Activated B cell treated with CpG ODN at 0.5 μM for 24 hours (primary cell): ENCODE data around the gene MADD. TPM values are rescaled to one million over a fixed set of nuclear protein-coding genes. Genes with fewer than 3 reads are reported as not detected.

Experiments
- ATAC-seq: fragments of 200-7000 bp; cut with Tn5 transposase; one replicate; pipeline ENCODE4 v1.10.0; 2021; ENCODE audit warnings: low read depth, mild to moderate bottlenecking, moderate library complexity
- CTCF ChIA-PET: fragments of 350-600 bp; sonication (Branson Sonifier 250); formaldehyde crosslinking; loops from one replicate; lab custom pipeline; 2021; ENCODE audit warnings: antibody characterized with exemption; lab: Charles Lee
- POLR2A ChIA-PET: fragments of 350-600 bp; sonication (Branson Sonifier 250); formaldehyde crosslinking; loops from one replicate; lab custom pipeline; 2021; ENCODE audit warnings: antibody characterized with exemption; lab: Charles Lee
- DNase-seq: peaks from one replicate; pipeline ENCODE4 v3.0.0; 2022
- H3K27ac Mint-ChIP-seq: one replicate; pipeline ENCODE4 v1.8.0; 2020; ENCODE audit warnings: mixed read lengths
- H3K27me3 Mint-ChIP-seq: one replicate; pipeline ENCODE4 v1.8.0; 2021; ENCODE audit warnings: mixed read lengths
- H3K36me3 Mint-ChIP-seq: one replicate; pipeline ENCODE4 v1.8.0; 2021; ENCODE audit warnings: low read depth, mixed read lengths
- H3K4me1 Mint-ChIP-seq: one replicate; pipeline ENCODE4 v1.8.0; 2021; ENCODE audit warnings: mixed read lengths
- H3K4me3 Mint-ChIP-seq: one replicate; pipeline ENCODE4 v1.8.0; 2020; ENCODE audit warnings: mild to moderate bottlenecking, mixed read lengths
- H3K9me3 Mint-ChIP-seq: one replicate; pipeline ENCODE4 v1.8.0; 2020; ENCODE audit warnings: mixed read lengths
- intact Hi-C: fragments of 100-400 bp; cut with micrococcal nuclease; formaldehyde crosslinking; loops from one replicate; pipeline ENCODE4 v1.15.1; 2024
- total RNA-seq: library from RNA; stranded (reverse); gene quantifications from 2 replicates; pipeline ENCODE4 v1.2.3, GENCODE V29; 2022
- TF ChIP-seq, protein P1 (sequence below): fragments of 200-600 bp; IDR thresholded peaks from one replicate; pipeline ENCODE4 v1.8.0; 2022; ENCODE audit warnings: antibody characterized with exemption, mild to moderate bottlenecking

Gene MADD
- total RNA-seq, 1 donor from 2014 or later = 86.9 TPM

GRCh38 chr11:47249378-47249715 is 20.6 kb upstream of the MADD start:
- Mint-ChIP-seq H3K27ac (peak overlapping the region; percentile 98), H3K27me3 (no peaks in the 10 kb centered on the region), H3K9me3 (no peaks in the 10 kb centered on the region), H3K4me3 (peak overlapping the region; percentile 98), H3K4me1 (peaks cover 21% of the 10 kb centered on the region), H3K36me3 (peaks cover 30% of the 10 kb centered on the region)
- ATAC-seq = no peak
- ChIA-PET CTCF (interaction anchor here (0.8 to 2.8 kb wide), 2 partner anchors 10 to 34 kb away, joined by 3 to 9 read pairs; partner anchors contain the start of gene DDB2), POLR2A (interaction anchor here (1.0 to 2.7 kb wide), 11 partner anchors 16 to 466 kb away, joined by 3 to 77 read pairs (median 6); partner anchors contain the start of genes AGBL2, CSTPP1, DDB2 and MADD)
- TF ChIP-seq, protein P1, sequence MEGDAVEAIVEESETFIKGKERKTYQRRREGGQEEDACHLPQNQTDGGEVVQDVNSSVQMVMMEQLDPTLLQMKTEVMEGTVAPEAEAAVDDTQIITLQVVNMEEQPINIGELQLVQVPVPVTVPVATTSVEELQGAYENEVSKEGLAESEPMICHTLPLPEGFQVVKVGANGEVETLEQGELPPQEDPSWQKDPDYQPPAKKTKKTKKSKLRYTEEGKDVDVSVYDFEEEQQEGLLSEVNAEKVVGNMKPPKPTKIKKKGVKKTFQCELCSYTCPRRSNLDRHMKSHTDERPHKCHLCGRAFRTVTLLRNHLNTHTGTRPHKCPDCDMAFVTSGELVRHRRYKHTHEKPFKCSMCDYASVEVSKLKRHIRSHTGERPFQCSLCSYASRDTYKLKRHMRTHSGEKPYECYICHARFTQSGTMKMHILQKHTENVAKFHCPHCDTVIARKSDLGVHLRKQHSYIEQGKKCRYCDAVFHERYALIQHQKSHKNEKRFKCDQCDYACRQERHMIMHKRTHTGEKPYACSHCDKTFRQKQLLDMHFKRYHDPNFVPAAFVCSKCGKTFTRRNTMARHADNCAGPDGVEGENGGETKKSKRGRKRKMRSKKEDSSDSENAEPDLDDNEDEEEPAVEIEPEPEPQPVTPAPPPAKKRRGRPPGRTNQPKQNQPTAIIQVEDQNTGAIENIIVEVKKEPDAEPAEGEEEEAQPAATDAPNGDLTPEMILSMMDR = no peak
- intact Hi-C loops = no loop called here
- DNase-seq = no peak

DNA sequence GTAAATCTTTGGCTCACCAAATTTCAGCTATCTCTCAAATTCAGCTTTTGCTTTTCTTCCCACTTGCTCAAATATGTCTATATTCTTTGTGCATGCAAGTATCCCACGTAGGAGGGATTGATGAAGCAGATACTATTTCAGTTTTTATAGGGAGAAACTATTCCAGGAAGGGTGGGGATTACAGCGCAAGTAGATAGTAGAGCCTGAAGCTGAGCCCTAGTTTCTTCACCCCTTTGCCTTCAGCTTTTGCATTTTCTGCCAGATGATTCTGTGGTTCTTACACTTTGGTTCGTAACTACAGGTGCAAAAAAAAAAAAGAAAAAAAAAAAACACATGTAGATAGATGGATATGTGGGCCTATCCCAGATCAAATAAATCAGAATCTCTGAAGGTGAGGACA is 18.2 kb upstream of the MADD start:
- CTCF ChIA-PET = no interaction called here
- ATAC-seq (no peak), DNase-seq (no peak)
- Mint-ChIP-seq H3K4me1 (peaks cover 21% of the 10 kb centered on the region), H3K27me3 (no peaks in the 10 kb centered on the region), H3K36me3 (peaks cover 12% of the 10 kb centered on the region), H3K4me3 (no peak overlapping the region), H3K9me3 (no peaks in the 10 kb centered on the region), H3K27ac (no peak overlapping the region)
- POLR2A ChIA-PET = interaction anchor here (0.6 to 1.0 kb wide), 5 partner anchors 17 to 384 kb away, joined by 3 to 5 read pairs (median 4); partner anchors contain the start of gene DDB2
- TF ChIP-seq, protein P1 = no peak
- intact Hi-C loops = no loop called here

GRCh38 chr11:47253660-47254059 is 16.3 kb upstream of the MADD start:
- Mint-ChIP-seq H3K4me1 (peaks cover 10% of the 10 kb centered on the region), H3K27me3 (no peaks in the 10 kb centered on the region), H3K27ac (no peak overlapping the region), H3K36me3 (peaks cover 4% of the 10 kb centered on the region), H3K9me3 (no peaks in the 10 kb centered on the region), H3K4me3 (no peak overlapping the region)
- CTCF ChIA-PET = no interaction called here
- intact Hi-C loops = no loop called here
- POLR2A ChIA-PET = interaction anchor here (0.7 kb wide), 1 partner anchor 37 kb away, joined by 4 read pairs; no protein-coding TSS in a partner anchor
- DNase-seq (no peak), ATAC-seq (no peak)
- TF ChIP-seq, protein P1 = no peak

DNA sequence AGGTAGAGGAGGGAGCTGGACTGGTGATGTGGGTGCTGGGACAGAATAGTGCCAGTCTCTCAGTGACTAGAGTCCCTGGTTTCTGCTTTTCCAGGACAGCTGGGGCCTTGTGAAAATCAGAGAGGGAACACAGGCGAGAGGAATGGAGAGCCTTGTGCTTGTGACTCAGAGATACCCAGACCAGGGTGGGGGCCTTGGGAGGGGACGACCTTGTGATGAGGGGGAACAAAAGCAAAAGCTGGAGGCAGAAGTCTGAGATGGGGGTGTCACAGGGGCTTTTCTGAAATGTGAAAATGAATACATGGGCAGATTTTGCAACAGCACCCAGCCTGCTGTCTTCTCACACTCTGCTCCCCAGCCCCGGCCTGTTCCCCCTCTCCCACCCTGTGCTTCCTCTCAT is 15.5 kb upstream of the MADD start:
- intact Hi-C loops = no loop called here
- DNase-seq (no peak), ATAC-seq (no peak)
- TF ChIP-seq, protein P1 = no peak
- no peaks in the 10 kb centered on the region for H3K27me3 Mint-ChIP-seq
- H3K9me3 Mint-ChIP-seq = no peaks in the 10 kb centered on the region
- CTCF ChIA-PET = no interaction called here
- no peaks in the 10 kb centered on the region for H3K36me3 Mint-ChIP-seq
- H3K4me1 Mint-ChIP-seq = peaks cover 5% of the 10 kb centered on the region
- POLR2A ChIA-PET = interaction anchor here (0.7 kb wide), 1 partner anchor 38 kb away, joined by 4 read pairs; no protein-coding TSS in a partner anchor
- no peak overlapping the region for H3K27ac Mint-ChIP-seq
- H3K4me3 Mint-ChIP-seq = no peak overlapping the region

- intact Hi-C loops = no loop called here
- Mint-ChIP-seq H3K36me3 (no peaks in the 10 kb centered on the region), H3K9me3 (no peaks in the 10 kb centered on the region), H3K27ac (no peak overlapping the region), H3K4me3 (no peak overlapping the region), H3K4me1 (peaks cover 2% of the 10 kb centered on the region), H3K27me3 (no peaks in the 10 kb centered on the region)
- no peak for ATAC-seq
- TF ChIP-seq, protein P1 = no peak
- no peak for DNase-seq
- ChIA-PET CTCF (no interaction called here), POLR2A (interaction anchor here (0.6 kb wide), 1 partner anchor 136 kb away, joined by 4 read pairs; no protein-coding TSS in a partner anchor)
Measured at GRCh38 chr11:47256374-47256773, 13.6 kb upstream of the MADD start.
